Measurements from ENCODE around the gene CREBZF.
A peak's percentile ranks its signal among the peaks of the same experiment; 100 is the strongest.

The CREBZF gene

GRCh38 chr11:85664615-85665481, at the start of gene CREBZF:
Gene CREBZF (minus strand): TSS chr11:85665129. CDS start chr11:85664875, 254 bp downstream.
- DNase-seq (ENCODE audit: low read depth) = peak; percentile 89

DNA sequence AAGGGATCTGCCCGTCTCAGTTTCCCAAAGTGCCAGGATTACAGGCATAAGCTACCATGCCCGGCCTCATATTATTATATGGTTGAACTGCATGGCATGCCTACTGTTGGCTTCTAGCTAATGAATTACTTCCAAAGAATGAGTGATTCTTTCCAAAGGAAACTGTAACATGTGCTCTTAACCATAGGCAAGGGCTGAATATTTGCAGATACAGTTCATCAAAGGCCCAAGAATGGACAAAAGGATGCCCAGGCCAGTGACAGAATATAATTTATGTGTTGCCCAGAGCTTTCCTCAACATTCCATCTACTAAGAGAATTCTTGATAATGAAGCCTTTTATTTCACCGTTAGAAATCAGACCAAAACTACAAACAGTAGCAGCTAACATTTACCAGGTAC, 48.0 kb upstream of the CREBZF start:
- no peak for DNase-seq (ENCODE audit: low read depth)

DNA sequence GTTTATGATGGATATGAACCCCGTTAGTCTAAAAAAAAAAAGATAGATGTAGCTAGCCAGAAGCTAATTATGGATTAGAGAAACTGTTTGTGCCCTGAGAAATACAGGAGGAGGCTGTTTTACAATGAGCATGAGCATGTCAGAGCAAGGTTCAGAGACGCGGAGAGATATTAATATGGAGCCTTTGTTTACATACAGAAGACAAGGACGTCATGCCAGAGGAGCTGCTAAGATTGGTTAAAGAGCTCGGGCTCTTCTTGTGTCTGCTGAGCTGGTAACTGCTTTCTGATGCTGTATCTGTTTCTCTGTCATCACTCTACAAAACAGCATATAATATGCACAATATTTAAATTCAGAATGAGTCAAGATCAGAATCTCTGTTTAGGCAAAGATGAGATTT, 46.0 kb upstream of the CREBZF start:
- no peak for DNase-seq (ENCODE audit: low read depth)

- no peak for DNase-seq (ENCODE audit: low read depth)
Observed at GRCh38 chr11:85709941-85710702, 45.2 kb upstream of the CREBZF start.

DNA sequence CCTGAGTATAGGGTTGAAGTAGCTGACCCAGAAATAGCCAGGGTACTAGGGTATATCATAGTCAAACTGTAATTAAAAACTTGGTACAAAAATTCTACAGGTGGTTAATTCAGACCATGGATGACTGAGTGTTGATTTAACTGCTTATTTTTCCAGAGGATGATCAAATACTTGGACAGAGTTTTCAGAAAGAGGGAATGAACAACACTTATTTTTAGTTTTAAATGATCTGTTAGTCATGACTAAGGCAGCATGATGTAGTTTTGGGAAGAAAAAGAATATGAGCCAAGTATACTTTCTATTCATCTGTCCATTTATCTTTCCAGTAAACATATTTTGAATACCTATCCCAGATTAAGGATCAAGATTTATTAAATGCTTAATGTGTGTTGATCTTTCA, 40.9 kb upstream of the CREBZF start:
- no peak for DNase-seq (ENCODE audit: low read depth)

- no peak for DNase-seq (ENCODE audit: low read depth)
Observed at GRCh38 chr11:85704967-85705366, 40.0 kb upstream of the CREBZF start.

DNA sequence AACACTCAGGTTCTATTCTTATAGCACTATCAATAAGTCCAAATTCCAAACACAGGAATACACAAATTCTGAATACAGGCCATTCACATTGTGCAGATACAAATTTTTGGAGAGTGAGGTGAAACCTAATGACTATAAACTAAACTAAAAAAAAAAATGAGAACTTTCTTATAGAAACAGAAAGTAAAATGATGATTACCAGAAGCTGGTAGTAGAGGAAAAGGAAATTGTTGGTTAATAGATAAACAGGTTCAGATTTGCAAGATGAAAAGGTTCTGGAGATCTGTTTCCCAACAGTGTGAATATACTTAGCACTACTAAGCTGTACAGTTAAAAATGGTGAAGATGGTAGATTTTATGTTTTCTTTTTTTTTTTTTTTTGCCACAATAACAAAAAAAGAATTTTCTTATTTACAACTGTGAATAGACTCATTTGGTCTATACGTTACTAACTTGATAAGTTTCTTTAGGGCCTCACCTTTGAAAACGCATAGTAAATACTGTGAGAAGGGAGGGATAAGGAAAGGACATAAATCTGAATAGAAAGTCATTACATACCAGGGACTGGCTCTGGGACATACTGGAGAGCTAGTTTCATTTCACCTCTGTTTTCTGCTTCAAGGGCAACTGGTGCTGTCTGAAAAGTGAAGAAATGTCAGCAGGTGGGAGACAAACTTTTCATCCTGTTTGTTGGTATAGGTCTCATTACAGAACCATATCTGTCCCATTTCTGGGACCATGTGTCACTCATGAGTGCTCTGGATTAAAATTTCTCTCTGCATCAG, 35.2 kb upstream of the CREBZF start:
- no peak for DNase-seq (ENCODE audit: low read depth)

GRCh38 chr11:85698195-85698594, 33.3 kb upstream of the CREBZF start:
- DNase-seq (ENCODE audit: low read depth) = no peak

- no peak for DNase-seq (ENCODE audit: low read depth)
Observed at GRCh38 chr11:85697747-85698146, 32.8 kb upstream of the CREBZF start.

- DNase-seq (ENCODE audit: low read depth) = no peak
Observed at GRCh38 chr11:85695546-85695945, 30.6 kb upstream of the CREBZF start.

GRCh38 chr11:85694385-85694980, 29.6 kb upstream of the CREBZF start:
- DNase-seq (ENCODE audit: low read depth) = no peak

GRCh38 chr11:85685820-85686459, 21.0 kb upstream of the CREBZF start, which contains the start of gene CCDC89:
Gene CCDC89 (minus strand): TSS chr11:85686195. CDS start chr11:85686130, 65 bp downstream.
- no peak for DNase-seq (ENCODE audit: low read depth)

DNA sequence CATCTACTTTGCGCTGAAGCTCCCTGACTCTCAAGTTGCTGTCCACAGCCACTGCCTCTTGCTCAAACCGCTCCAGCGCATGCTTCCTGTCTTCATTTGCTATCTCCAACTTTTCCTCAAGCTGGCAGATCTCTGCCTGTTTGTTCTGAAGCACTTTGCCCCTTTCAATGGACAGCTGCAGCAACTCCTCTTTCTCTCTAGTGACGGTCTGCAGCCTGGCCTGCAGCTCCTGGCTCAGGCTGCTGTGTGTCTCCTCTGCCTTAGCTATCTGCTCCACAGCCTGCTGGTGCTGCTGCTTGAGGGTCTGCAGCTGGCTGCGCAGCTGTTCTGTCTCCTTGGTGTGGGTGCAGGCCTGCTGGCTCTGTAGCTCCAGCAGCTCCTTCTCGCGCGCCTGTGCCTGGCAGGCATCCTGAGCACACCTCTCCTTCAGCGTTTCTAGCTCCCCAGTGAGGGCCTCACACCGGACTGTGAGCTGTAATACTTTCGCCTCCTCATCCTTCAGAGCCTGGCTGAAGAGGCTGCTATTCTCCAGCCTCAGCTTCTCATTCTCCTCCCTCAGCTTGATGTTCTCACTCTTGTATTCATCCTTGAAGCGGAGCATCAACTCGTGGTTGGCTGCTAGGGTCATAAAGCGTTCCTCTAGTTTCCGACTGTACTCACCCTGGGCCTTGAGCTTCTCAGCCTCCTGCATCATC, 20.3 kb upstream of the CREBZF start:
- DNase-seq (ENCODE audit: low read depth) = no peak

- DNase-seq (ENCODE audit: low read depth) = peak; percentile 49
Observed at GRCh38 chr11:85682330-85683305, 17.7 kb upstream of the CREBZF start.

- DNase-seq (ENCODE audit: low read depth) = no peak
Observed at GRCh38 chr11:85680897-85681296, 16.0 kb upstream of the CREBZF start.

- no peak for DNase-seq (ENCODE audit: low read depth)
Observed at GRCh38 chr11:85679576-85679975, 14.6 kb upstream of the CREBZF start.

- no peak for DNase-seq (ENCODE audit: low read depth)
Observed at GRCh38 chr11:85673393-85673792, 8.5 kb upstream of the CREBZF start.

DNA sequence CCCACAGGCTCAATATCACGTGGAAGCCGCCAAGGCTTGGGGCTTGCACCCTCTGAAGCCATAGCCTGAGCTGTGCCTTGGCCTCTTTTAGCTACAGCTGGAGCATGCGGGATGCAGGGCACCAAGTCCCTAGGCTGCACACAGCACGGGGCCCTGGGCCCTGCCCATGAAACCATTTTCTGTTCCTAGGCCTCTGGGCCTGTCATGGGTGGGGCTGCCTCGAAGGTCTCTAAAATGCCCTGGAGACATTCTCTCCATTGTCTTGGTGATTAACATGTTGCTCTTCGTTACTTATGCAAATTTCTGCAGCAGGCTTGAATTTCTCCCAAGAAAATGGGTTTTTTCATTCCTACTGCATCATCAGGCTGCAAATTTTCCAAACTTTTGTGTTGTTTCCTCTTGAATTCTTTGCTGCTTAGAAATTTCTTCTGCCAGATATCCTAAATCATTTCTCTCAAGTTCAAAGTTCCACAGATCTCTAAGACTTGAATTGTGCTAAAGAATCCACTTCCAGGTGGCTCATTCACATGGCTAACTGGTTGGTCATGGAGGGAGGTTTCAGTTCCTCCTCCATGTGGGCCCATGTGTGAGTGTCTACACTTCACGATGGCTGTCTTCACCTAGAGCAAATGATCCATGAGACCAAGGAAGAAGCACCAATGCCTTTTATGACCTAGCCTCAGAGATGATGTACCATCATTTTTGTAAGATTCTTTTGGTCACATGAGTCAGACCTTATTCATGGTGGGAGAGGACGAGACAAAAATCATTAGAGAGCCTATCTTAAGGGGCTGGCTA, 7.4 kb upstream of the CREBZF start:
- DNase-seq (ENCODE audit: low read depth) = no peak
